CD8-positive, alpha-beta memory T cell (primary cell): Measurements from ENCODE around the gene IRF2. TPM values are rescaled to one million over a fixed set of nuclear protein-coding genes. Genes with fewer than 3 reads are reported as not detected.

Source experiments
- CTCF ChIA-PET: fragments of 350-600 bp; sonication (Branson Sonifier 250); formaldehyde crosslinking; loops from one replicate; lab custom pipeline; 2021; ENCODE audit warnings: antibody characterized with exemption; lab: Charles Lee
- POLR2A ChIA-PET: fragments of 350-600 bp; sonication (Branson Sonifier 250); formaldehyde crosslinking; loops from one replicate; lab custom pipeline; 2021; ENCODE audit warnings: antibody characterized with exemption; lab: Charles Lee
- DNase-seq, 5 donors: peaks; one replicate each; pipeline versions ENCODE4 v3.0.0 to v3.0.0-alpha.2; 2020 to 2022; ENCODE audit warnings: mixed read lengths in 1 of 5
- H3K27ac ChIP-seq: one replicate; pipeline ENCODE4 v1.7.0; 2013; ENCODE audit warnings: low read depth, mild to moderate bottlenecking, low read length, moderate library complexity
- H3K27me3 ChIP-seq: 2 replicates; pipeline ENCODE4 v1.7.0; 2013; ENCODE audit warnings: low read length, mild to moderate bottlenecking; ENCODE audit not compliant: insufficient read depth, poor library complexity, severe bottlenecking
- H3K36me3 ChIP-seq: 2 replicates; pipeline ENCODE4 v1.7.0; 2013; ENCODE audit warnings: mild to moderate bottlenecking, low read length, moderate library complexity; ENCODE audit not compliant: insufficient read depth
- H3K4me1 ChIP-seq: 2 replicates; pipeline ENCODE4 v1.7.0; 2013; ENCODE audit warnings: mild to moderate bottlenecking, low read length, moderate library complexity; ENCODE audit not compliant: insufficient read depth
- H3K4me3 ChIP-seq: 2 replicates; pipeline ENCODE4 v1.7.0; 2013; ENCODE audit warnings: mild to moderate bottlenecking, low read length
- H3K9me3 ChIP-seq: 2 replicates; pipeline ENCODE4 v1.7.0; 2013; ENCODE audit warnings: mild to moderate bottlenecking, low read length
- H3K27ac Mint-ChIP-seq, 8 donors: one replicate each; pipeline ENCODE4 v1.8.0; 2020 to 2021; ENCODE audit warnings: mixed read lengths in 8 of 8, mild to moderate bottlenecking in 6 of 8, inconsistent platforms in 3 of 8, moderate library complexity in 3 of 8
- H3K27me3 Mint-ChIP-seq, 2 donors: one replicate each; pipeline ENCODE4 v1.8.0; 2020 to 2021; ENCODE audit warnings: mixed read lengths in 2 of 2, mild to moderate bottlenecking in 1 of 2, moderate library complexity in 1 of 2
- H3K36me3 Mint-ChIP-seq, 3 donors: one replicate each; pipeline ENCODE4 v1.8.0; 2020 to 2021; ENCODE audit warnings: mixed read lengths in 3 of 3, inconsistent platforms in 1 of 3, mild to moderate bottlenecking in 1 of 3
- H3K4me1 Mint-ChIP-seq, 3 donors: one replicate each; pipeline ENCODE4 v1.8.0; 2020 to 2021; ENCODE audit warnings: mixed read lengths in 3 of 3, inconsistent platforms in 1 of 3, mild to moderate bottlenecking in 1 of 3
- H3K4me3 Mint-ChIP-seq, 7 donors: one replicate each; pipeline ENCODE4 v1.8.0; 2020 to 2021; ENCODE audit warnings: mixed read lengths in 7 of 7, mild to moderate bottlenecking in 6 of 7, moderate library complexity in 4 of 7, inconsistent platforms in 2 of 7
- H3K9me3 Mint-ChIP-seq, 5 donors: one replicate each; pipeline ENCODE4 v1.8.0; 2020 to 2022; ENCODE audit warnings: mixed read lengths in 5 of 5, mild to moderate bottlenecking in 3 of 5, moderate library complexity in 2 of 5, inconsistent platforms in 1 of 5
- polyA plus RNA-seq: library from polyadenylated mRNA; unstranded; fragments of 300-500 nt; fragmentation: Illumina TruSeq; gene quantifications from one replicate; pipeline ENCODE4 v1.2.3, GENCODE V29; 2021
- total RNA-seq, 2 experiments: library from RNA; stranded (reverse); gene quantifications; one replicate each; pipeline ENCODE4 v1.2.3, GENCODE V29; 2021

The IRF2 gene
- total and polyA plus RNA-seq, 3 experiments from 2014 or later = 44.1 to 79.3 (median 44.3) TPM

GRCh38 chr4:184395971-184396391 is 78.4 kb downstream of the IRF2 start:
- Histone ChIP-seq H3K27me3 (no peaks in the 10 kb centered on the region), H3K9me3 (no peaks in the 10 kb centered on the region), H3K4me1 (no peaks in the 10 kb centered on the region), H3K27ac (no peak overlapping the region), H3K36me3 (peaks cover 50% of the 10 kb centered on the region), H3K4me3 (no peak overlapping the region)
- Mint-ChIP-seq H3K4me1 (peaks cover 11 to 22% (median 14%) of the 10 kb centered on the region in 3 donors), H3K27ac (peak overlapping the region in 4 of 8 donors; percentile 50 to 90 (median 86)), H3K36me3 (peaks cover 7 to 95% (median 33%) of the 10 kb centered on the region in 3 donors), H3K27me3 (no peaks in the 10 kb centered on the region), H3K4me3 (no peak overlapping the region), H3K9me3 (no peaks in the 10 kb centered on the region)
- ChIA-PET CTCF (no interaction called here), POLR2A (no interaction called here)
- DNase-seq = no peak

- no peaks in the 10 kb centered on the region for H3K9me3 ChIP-seq
- Mint-ChIP-seq H3K4me3 (no peak overlapping the region), H3K9me3 (no peaks in the 10 kb centered on the region), H3K36me3 (peaks cover 7 to 95% (median 32%) of the 10 kb centered on the region in 3 donors), H3K27ac (no peak overlapping the region), H3K27me3 (no peaks in the 10 kb centered on the region), H3K4me1 (peaks cover 6 to 21% (median 14%) of the 10 kb centered on the region in 3 donors)
- no peak overlapping the region for H3K4me3 ChIP-seq
- DNase-seq = no peak
- H3K27ac ChIP-seq = no peak overlapping the region
- H3K36me3 ChIP-seq = peaks cover 55% of the 10 kb centered on the region
- H3K4me1 ChIP-seq = no peaks in the 10 kb centered on the region
- POLR2A ChIA-PET = no interaction called here
- CTCF ChIA-PET = interaction anchor here (1.2 kb wide), 1 partner anchor 17 kb away, joined by 3 read pairs; no protein-coding TSS in a partner anchor
- H3K27me3 ChIP-seq = no peaks in the 10 kb centered on the region
Observed at GRCh38 chr4:184395451-184395917, 78.9 kb downstream of the IRF2 start.

- no peak overlapping the region for H3K4me3 Mint-ChIP-seq
- no peaks in the 10 kb centered on the region for H3K27me3 Mint-ChIP-seq
Observed at GRCh38 chr4:184392748-184393559, 81.4 kb downstream of the IRF2 start.

GRCh38 chr4:184392316-184392715 is 82.0 kb downstream of the IRF2 start:
- H3K27me3 ChIP-seq = no peaks in the 10 kb centered on the region
- H3K9me3 Mint-ChIP-seq = no peaks in the 10 kb centered on the region
- no peak overlapping the region for H3K4me3 ChIP-seq
- no peaks in the 10 kb centered on the region for H3K4me1 ChIP-seq
- DNase-seq = no peak
- H3K27ac ChIP-seq = no peak overlapping the region
- H3K4me1 Mint-ChIP-seq = peaks cover 5 to 17% (median 11%) of the 10 kb centered on the region in 3 donors
- peak overlapping the region in 2 of 8 donors; percentile 46 to 89 for H3K27ac Mint-ChIP-seq
- CTCF ChIA-PET = no interaction called here
- no peaks in the 10 kb centered on the region for H3K9me3 ChIP-seq
- peaks cover 11 to 95% (median 20%) of the 10 kb centered on the region in 3 donors for H3K36me3 Mint-ChIP-seq
- POLR2A ChIA-PET = no interaction called here
- H3K27me3 Mint-ChIP-seq = no peaks in the 10 kb centered on the region
- no peak overlapping the region for H3K4me3 Mint-ChIP-seq
- peaks cover 53% of the 10 kb centered on the region for H3K36me3 ChIP-seq

More at GRCh38 chr4:184392748-184393559, 81.4 kb downstream of the IRF2 start:
- H3K27ac Mint-ChIP-seq = peak overlapping the region in 4 of 8 donors; percentile 58 to 92 (median 76)
- H3K36me3 Mint-ChIP-seq = peaks cover 11 to 95% (median 24%) of the 10 kb centered on the region in 3 donors
- Histone ChIP-seq H3K4me1 (no peaks in the 10 kb centered on the region), H3K27me3 (no peaks in the 10 kb centered on the region), H3K4me3 (no peak overlapping the region), H3K9me3 (no peaks in the 10 kb centered on the region), H3K36me3 (peaks cover 57% of the 10 kb centered on the region), H3K27ac (no peak overlapping the region)
- DNase-seq = no peak
- no peaks in the 10 kb centered on the region for H3K9me3 Mint-ChIP-seq
- CTCF ChIA-PET = no interaction called here
- POLR2A ChIA-PET = no interaction called here
- H3K4me1 Mint-ChIP-seq = peaks cover 5 to 15% (median 9%) of the 10 kb centered on the region in 3 donors

- POLR2A ChIA-PET = no interaction called here
- H3K27me3 Mint-ChIP-seq = no peaks in the 10 kb centered on the region
Observed at GRCh38 chr4:184389978-184390900, 84.1 kb downstream of the IRF2 start.

GRCh38 chr4:184388106-184388505 is 86.2 kb downstream of the IRF2 start:
- POLR2A ChIA-PET = no interaction called here
- H3K4me3 Mint-ChIP-seq = peak overlapping the region in 1 of 7 donors; percentile 4
- no peak for DNase-seq
- H3K4me1 Mint-ChIP-seq = peaks cover 36 to 42% (median 39%) of the 10 kb centered on the region in 3 donors
- Histone ChIP-seq H3K4me3 (no peak overlapping the region), H3K4me1 (peaks cover 34% of the 10 kb centered on the region), H3K27me3 (no peaks in the 10 kb centered on the region), H3K27ac (no peak overlapping the region), H3K9me3 (no peaks in the 10 kb centered on the region), H3K36me3 (peaks cover 42% of the 10 kb centered on the region)
- no peaks in the 10 kb centered on the region for H3K27me3 Mint-ChIP-seq
- CTCF ChIA-PET = no interaction called here
- H3K27ac Mint-ChIP-seq = peak overlapping the region in 2 of 8 donors; percentile 52 to 63
- H3K36me3 Mint-ChIP-seq = peaks cover 5 to 72% (median 16%) of the 10 kb centered on the region in 3 donors
- H3K9me3 Mint-ChIP-seq = no peaks in the 10 kb centered on the region

More at GRCh38 chr4:184389978-184390900, 84.1 kb downstream of the IRF2 start:
- H3K4me1 Mint-ChIP-seq = peaks cover 17 to 27% (median 18%) of the 10 kb centered on the region in 3 donors
- H3K4me3 Mint-ChIP-seq = no peak overlapping the region
- no peaks in the 10 kb centered on the region for H3K9me3 Mint-ChIP-seq
- H3K4me3 ChIP-seq = no peak overlapping the region
- peaks cover 9 to 91% (median 19%) of the 10 kb centered on the region in 3 donors for H3K36me3 Mint-ChIP-seq
- H3K27ac Mint-ChIP-seq = peak overlapping the region in 5 of 8 donors; percentile 27 to 68 (median 38)
- no peaks in the 10 kb centered on the region for H3K27me3 ChIP-seq
- H3K4me1 ChIP-seq = peaks cover 12% of the 10 kb centered on the region
- CTCF ChIA-PET = interaction anchor here (0.6 to 1.8 kb wide), 3 partner anchors 9 to 197 kb away, joined by 4 to 5 read pairs (median 5); no protein-coding TSS in a partner anchor
- H3K9me3 ChIP-seq = no peaks in the 10 kb centered on the region
- no peak for DNase-seq
- H3K36me3 ChIP-seq = peaks cover 48% of the 10 kb centered on the region
- no peak overlapping the region for H3K27ac ChIP-seq

- Histone ChIP-seq H3K9me3 (no peaks in the 10 kb centered on the region), H3K4me3 (no peak overlapping the region), H3K4me1 (peaks cover 41% of the 10 kb centered on the region), H3K27ac (no peak overlapping the region), H3K27me3 (no peaks in the 10 kb centered on the region), H3K36me3 (peaks cover 34% of the 10 kb centered on the region)
- H3K36me3 Mint-ChIP-seq = peaks cover 5 to 64% (median 15%) of the 10 kb centered on the region in 3 donors
- ChIA-PET CTCF (no interaction called here), POLR2A (no interaction called here)
- no peak overlapping the region for H3K4me3 Mint-ChIP-seq
- H3K4me1 Mint-ChIP-seq = peaks cover 42 to 49% (median 47%) of the 10 kb centered on the region in 3 donors
- DNase-seq = no peak
- H3K9me3 Mint-ChIP-seq = no peaks in the 10 kb centered on the region
- no peaks in the 10 kb centered on the region for H3K27me3 Mint-ChIP-seq
- peak overlapping the region in 2 of 8 donors; percentile 62 to 81 for H3K27ac Mint-ChIP-seq
Observed at GRCh38 chr4:184387351-184387750, 87.0 kb downstream of the IRF2 start.
